SJSA1 (cell line): ENCODE measurements around the gene EDEM2. TPM values are rescaled to one million over a fixed set of nuclear protein-coding genes. Genes with fewer than 3 reads are reported as not detected.
"Not testable (repeated sequence)": the region's sequence is repeated elsewhere in the genome, so short reads cannot be mapped to it uniquely, and the experiment has no call there.

ENCODE experiments used
- DNase-seq, 2 experiments: peaks; one replicate each; pipeline ENCODE4 v3.0.0-alpha.2; 2015 to 2020; ENCODE audit warnings: low spot score in 2 of 2, low read depth in 1 of 2
- H3K27ac ChIP-seq: fragments of 250-450 bp; sonication (Bioruptor Pico); 2 replicates; pipeline ENCODE4 v1.5.1; 2020; ENCODE audit warnings: mild to moderate bottlenecking, moderate library complexity
- H3K27me3 ChIP-seq: fragments of 250-450 bp; sonication (Bioruptor Pico); replicated peaks from 2 replicates; pipeline ENCODE4 v1.5.1; 2020; ENCODE audit warnings: mild to moderate bottlenecking, moderate library complexity
- H3K36me3 ChIP-seq: fragments of 250-450 bp; sonication (Bioruptor Pico); 2 replicates; pipeline ENCODE4 v1.5.1; 2020; ENCODE audit warnings: mild to moderate bottlenecking
- H3K4me1 ChIP-seq: fragments of 250-450 bp; sonication (Bioruptor Pico); replicated peaks from 2 replicates; pipeline ENCODE4 v1.6.1; 2021; ENCODE audit warnings: mild to moderate bottlenecking
- H3K4me3 ChIP-seq: fragments of 250-450 bp; sonication (Bioruptor Pico); 2 replicates; pipeline ENCODE4 v1.5.1; 2020; ENCODE audit warnings: mild to moderate bottlenecking
- H3K9me3 ChIP-seq: fragments of 250-450 bp; sonication (Bioruptor Pico); replicated peaks from 2 replicates; pipeline ENCODE4 v1.5.1; 2020; ENCODE audit warnings: mild to moderate bottlenecking
- total RNA-seq: library from RNA; depleted of rRNA; stranded (reverse); fragments of >200 nt; shearing (Covaris generic); gene quantifications from 2 replicates; pipeline ENCODE4 v1.2.3, GENCODE V29; 2014

The EDEM2 gene
- total RNA-seq, 1 experiment from 2014 or later, result 19.1 TPM

- Histone ChIP-seq H3K36me3 (peaks cover 21% of the 10 kb centered on the region), H3K27ac (no peak overlapping the region), H3K27me3 (no peaks in the 10 kb centered on the region), H3K4me3 (no peak overlapping the region), H3K4me1 (peaks cover 17% of the 10 kb centered on the region), H3K9me3 (no peaks in the 10 kb centered on the region; the same call in 1 of the 2 replicates)
- no peak for DNase-seq
Observed at GRCh38 chr20:35125753-35126152, 21.4 kb downstream of the EDEM2 start.

- no peak for DNase-seq
- Histone ChIP-seq H3K36me3 (peaks cover 33% of the 10 kb centered on the region), H3K4me1 (peaks cover 16% of the 10 kb centered on the region)
Observed at GRCh38 chr20:35122756-35123405, 24.3 kb downstream of the EDEM2 start.

GRCh38 chr20:35121186-35121585 lies 25.9 kb downstream of the EDEM2 start:
- Histone ChIP-seq H3K9me3 (no peaks in the 10 kb centered on the region; the same call in 1 of the 2 replicates), H3K4me3 (no peak overlapping the region), H3K36me3 (peaks cover 27% of the 10 kb centered on the region), H3K27me3 (no peaks in the 10 kb centered on the region), H3K27ac (no peak overlapping the region), H3K4me1 (peaks cover 33% of the 10 kb centered on the region)
- DNase-seq, result no peak

More at GRCh38 chr20:35122756-35123405, 24.3 kb downstream of the EDEM2 start:
- Histone ChIP-seq H3K4me3 (no peak overlapping the region), H3K27ac (no peak overlapping the region), H3K27me3 (no peaks in the 10 kb centered on the region), H3K9me3 (no peaks in the 10 kb centered on the region; the same call in 1 of the 2 replicates)

GRCh38 chr20:35120012-35120701 lies 27.0 kb downstream of the EDEM2 start:
- peaks cover 33% of the 10 kb centered on the region for H3K4me1 ChIP-seq
- no peak overlapping the region for H3K4me3 ChIP-seq
- H3K9me3 ChIP-seq, result no peaks in the 10 kb centered on the region
- peaks cover 30% of the 10 kb centered on the region for H3K36me3 ChIP-seq
- H3K27ac ChIP-seq, result 0 out of 2 replicates have a peak overlapping the region, but pooled peaks have one; percentile 20
- H3K27me3 ChIP-seq, result no peaks in the 10 kb centered on the region
- peak; percentile 51 to 60 for DNase-seq

- H3K27me3 ChIP-seq, result no peaks in the 10 kb centered on the region
- H3K27ac ChIP-seq, result peak overlapping the region; percentile 22; the same call in 1 of the 2 replicates
- no peaks in the 10 kb centered on the region for H3K9me3 ChIP-seq
- no peak for DNase-seq
- peaks cover 21% of the 10 kb centered on the region for H3K36me3 ChIP-seq
- peaks cover 33% of the 10 kb centered on the region for H3K4me1 ChIP-seq
- H3K4me3 ChIP-seq, result no peak overlapping the region
Observed at GRCh38 chr20:35117629-35118028, 29.5 kb downstream of the EDEM2 start.

- H3K9me3 ChIP-seq, result no peaks in the 10 kb centered on the region
- H3K4me3 ChIP-seq, result no peak overlapping the region
- H3K4me1 ChIP-seq, result peaks cover 33% of the 10 kb centered on the region
- DNase-seq, result peak in 1 of 2 experiments; percentile 35
- H3K27ac ChIP-seq, result peak overlapping the region; percentile 22; the same call in 1 of the 2 replicates
- H3K27me3 ChIP-seq, result no peaks in the 10 kb centered on the region
- peaks cover 18% of the 10 kb centered on the region for H3K36me3 ChIP-seq
Observed at GRCh38 chr20:35117196-35117595, 29.9 kb downstream of the EDEM2 start.

GRCh38 chr20:35116258-35116657 lies 30.9 kb downstream of the EDEM2 start:
- Histone ChIP-seq H3K27me3 (no peaks in the 10 kb centered on the region), H3K4me1 (peaks cover 37% of the 10 kb centered on the region), H3K9me3 (no peaks in the 10 kb centered on the region), H3K4me3 (no peak overlapping the region), H3K36me3 (peaks cover 18% of the 10 kb centered on the region), H3K27ac (no peak overlapping the region)
- no peak for DNase-seq

- Histone ChIP-seq H3K4me3 (no peak overlapping the region), H3K36me3 (peaks cover 18% of the 10 kb centered on the region)
Observed at GRCh38 chr20:35115606-35116005, 31.5 kb downstream of the EDEM2 start.

GRCh38 chr20:35112276-35112675 lies 34.9 kb downstream of the EDEM2 start:
- H3K27me3 ChIP-seq, H3K27ac ChIP-seq: not testable (repeated sequence)

More at GRCh38 chr20:35115606-35116005, 31.5 kb downstream of the EDEM2 start:
- no peaks in the 10 kb centered on the region for H3K9me3 ChIP-seq
- peaks cover 38% of the 10 kb centered on the region for H3K4me1 ChIP-seq
- H3K27me3 ChIP-seq, result no peaks in the 10 kb centered on the region
- no peak overlapping the region for H3K27ac ChIP-seq
- no peak for DNase-seq

GRCh38 chr20:35111141-35111888 lies 35.8 kb downstream of the EDEM2 start:
- H3K4me1 ChIP-seq, result peaks cover 12% of the 10 kb centered on the region

More at GRCh38 chr20:35112276-35112675, 34.9 kb downstream of the EDEM2 start:
- H3K4me1 ChIP-seq, result peaks cover 21% of the 10 kb centered on the region
- H3K4me3 ChIP-seq, H3K9me3 ChIP-seq, DNase-seq, H3K36me3 ChIP-seq: not testable (repeated sequence)

GRCh38 chr20:35108921-35109320 lies 38.2 kb downstream of the EDEM2 start:
- DNase-seq, result no peak
- Histone ChIP-seq H3K27me3 (no peaks in the 10 kb centered on the region), H3K9me3 (no peaks in the 10 kb centered on the region), H3K4me3 (no peak overlapping the region), H3K4me1 (peaks cover 11% of the 10 kb centered on the region), H3K36me3 (no peaks in the 10 kb centered on the region), H3K27ac (no peak overlapping the region)

More at GRCh38 chr20:35111141-35111888, 35.8 kb downstream of the EDEM2 start:
- no peaks in the 10 kb centered on the region for H3K27me3 ChIP-seq
- H3K36me3 ChIP-seq, result peaks cover 3% of the 10 kb centered on the region; the same call in 1 of the 2 replicates
- peak in 1 of 2 experiments; percentile 24 for DNase-seq
- peak overlapping the region; percentile 30; the same call in 1 of the 2 replicates for H3K27ac ChIP-seq
- H3K4me3 ChIP-seq, result no peak overlapping the region
- H3K9me3 ChIP-seq, result no peaks in the 10 kb centered on the region

- Histone ChIP-seq H3K36me3 (no peaks in the 10 kb centered on the region), H3K27ac (no peak overlapping the region), H3K4me3 (no peak overlapping the region), H3K4me1 (peaks cover 11% of the 10 kb centered on the region), H3K9me3 (no peaks in the 10 kb centered on the region), H3K27me3 (no peaks in the 10 kb centered on the region)
- no peak for DNase-seq
Observed at GRCh38 chr20:35106827-35107380, 40.2 kb downstream of the EDEM2 start.

GRCh38 chr20:35104685-35105295 lies 42.3 kb downstream of the EDEM2 start:
- Histone ChIP-seq H3K36me3 (no peaks in the 10 kb centered on the region), H3K9me3 (no peaks in the 10 kb centered on the region), H3K4me3 (no peak overlapping the region), H3K27me3 (no peaks in the 10 kb centered on the region), H3K4me1 (no peaks in the 10 kb centered on the region), H3K27ac (no peak overlapping the region)
- DNase-seq, result no peak
